GM12878 (cell line): Measurements from ENCODE around the gene SCNM1. TPM values are rescaled to one million over a fixed set of nuclear protein-coding genes. Genes with fewer than 3 reads are reported as not detected.

Source experiments
- ATAC-seq: fragments of 200-7000 bp; cut with Tn5 transposase; 3 replicates; pipeline ENCODE4 v1.9.1; 2020; ENCODE audit warnings: mild to moderate bottlenecking, moderate library complexity
- BruUV-seq: library from RNA; stranded (reverse); fragments of 400-500 nt; replicated peaks from 2 replicates; lab custom pipeline; 2021; lab: Mats Ljungman, UMichigan
- CTCF ChIA-PET: fragments of 300-600 bp; sonication (Branson Sonifier 250); formaldehyde crosslinking; extraction: SDS; loops from one replicate; lab custom pipeline; 2021; ENCODE audit warnings: inconsistent platforms; lab: Yijun Ruan, JAX
- POLR2A ChIA-PET: fragments of 350-600 bp; formaldehyde crosslinking; extraction: SDS; loops from one replicate; lab custom pipeline; 2021; ENCODE audit warnings: inconsistent platforms; lab: Charles Lee
- RAD21 ChIA-PET: fragments of 300-600 bp; sonication (Branson Sonifier 250); formaldehyde crosslinking; loops from one replicate; lab custom pipeline; 2023; ENCODE audit warnings: antibody characterized with exemption; ENCODE audit not compliant: unreplicated experiment; lab: Charles Lee
- SMC1A ChIA-PET: fragments of 300-600 bp; sonication (Branson Sonifier 250); formaldehyde crosslinking; loops from one replicate; lab custom pipeline; 2023; ENCODE audit not compliant: unreplicated experiment, uncharacterized antibody; lab: Charles Lee
- DNase-seq: peaks from one replicate; pipeline ENCODE4 v3.0.0-alpha.2; 2011; ENCODE audit warnings: low read depth, low spot score
- FAIRE-seq: peaks from 3 replicates; lab custom pipeline; 2011; peaks lifted over from hg19 to GRCh38; lab: Jason Lieb, UNC
- H2AFZ ChIP-seq: 2 replicates; pipeline ENCODE4 v1.6.0; 2011; ENCODE audit warnings: low read depth, low read length, control low read depth; ENCODE audit not compliant: control insufficient read depth
- H3K27ac ChIP-seq: 2 replicates; pipeline ENCODE4 v1.5.1; 2011; ENCODE audit warnings: control low read depth; ENCODE audit not compliant: control insufficient read depth, insufficient read depth
- H3K27me3 ChIP-seq, 2 experiments: replicated peaks in 1 of 2; 2 replicates each; pipeline versions ENCODE4 v1.6.0 to v1.6.1; 2011; ENCODE audit warnings: low read length in 1 of 2; ENCODE audit not compliant: control insufficient read depth in 2 of 2, insufficient read depth in 2 of 2
- H3K36me3 ChIP-seq, 2 experiments: 2 replicates each; pipeline ENCODE4 v1.5.1; 2011; ENCODE audit warnings: low read length in 1 of 2; ENCODE audit not compliant: control insufficient read depth in 2 of 2, insufficient read depth in 2 of 2
- H3K4me1 ChIP-seq: 2 replicates; pipeline ENCODE4 v1.6.1; 2011; ENCODE audit warnings: mild to moderate bottlenecking, low read length, moderate library complexity, mixed read lengths; ENCODE audit not compliant: control insufficient read depth, insufficient read depth
- H3K4me2 ChIP-seq: 2 replicates; pipeline ENCODE4 v1.6.0; 2011; ENCODE audit warnings: control low read depth; ENCODE audit not compliant: control insufficient read depth, insufficient read depth
- H3K4me3 ChIP-seq: fragments of 200-600 bp; sonication (generic); 2 replicates; pipeline ENCODE4 v1.5.1; 2016
- H3K79me2 ChIP-seq: 2 replicates; pipeline ENCODE4 v1.6.0; 2011; ENCODE audit warnings: low read length; ENCODE audit not compliant: control insufficient read depth, insufficient read depth
- H3K9ac ChIP-seq: 2 replicates; pipeline ENCODE4 v1.8.0; 2011; ENCODE audit warnings: low read length, control low read depth, mixed read lengths; ENCODE audit not compliant: control insufficient read depth, insufficient read depth
- H3K9me3 ChIP-seq: replicated peaks from 3 replicates; pipeline ENCODE4 v1.5.1; 2011; ENCODE audit warnings: mild to moderate bottlenecking, low read length; ENCODE audit not compliant: control insufficient read depth, insufficient read depth
- H4K20me1 ChIP-seq: 2 replicates; pipeline ENCODE4 v1.6.0; 2011; ENCODE audit not compliant: control insufficient read depth, insufficient read depth
- CBX5 ChIP-seq: sonication (generic); IDR thresholded peaks from 2 replicates; pipeline ENCODE4 v1.6.1; 2016; ENCODE audit warnings: low read depth, moderate library complexity, mild to moderate bottlenecking, inconsistent platforms
- HDAC6 ChIP-seq: fragments of 200-600 bp; sonication (generic); IDR thresholded peaks from one replicate; pipeline ENCODE4 v1.8.0; 2017; ENCODE audit warnings: antibody characterized with exemption; ENCODE audit not compliant: unreplicated experiment
- JUNB ChIP-seq: IDR thresholded peaks from 2 replicates; pipeline ENCODE4 v1.6.1; 2016; ENCODE audit warnings: antibody characterized with exemption, mild to moderate bottlenecking
- RBBP5 ChIP-seq: fragments of 200-600 bp; sonication (generic); conservative IDR thresholded peaks from 2 replicates; pipeline ENCODE4 v1.6.1; 2016
- WGBS: methylation state at CpG from one replicate; pipeline ENCODE4 v1.1.6; 2016; ENCODE audit warnings: low lambda C conversion rate; ENCODE audit not compliant: insufficient replicate concordance, insufficient coverage; ENCODE audit errors: missing lambda C conversion rate; 5-methylcytosine and 5-hydroxymethylcytosine counted together
- in situ Hi-C: fragments of 300-500 bp; cut with MboI; formaldehyde crosslinking; loops from 9 replicates; pipeline ENCODE4 v1.14.3; 2018; ENCODE audit warnings: mixed read lengths
- intact Hi-C: fragments of 100-400 bp; cut with micrococcal nuclease; formaldehyde crosslinking; loops from one replicate; pipeline ENCODE4 v1.14.2; 2022; ENCODE audit not compliant: unreplicated experiment
- polyA plus RNA-seq, 11 experiments: library from polyadenylated mRNA; depleted of rRNA in 4 of 11; unstranded in 6 of 11; stranded (reverse) in 5 of 11; fragments of >200 nt; fragmentation: Nextera tagmentation in 4 of 11; fragmentation: Illumina TruSeq in 1 of 11; extraction: Ambion mirVana in 4 of 11; extraction: Trizol in 1 of 11; gene quantifications; 1 replicate in 1 of 11; 2 replicates in 10 of 11; pipeline versions ENCODE4 v1.2.1 to v1.2.3, GENCODE V29; 2011 to 2016; ENCODE audit warnings: inconsistent platforms in 2 of 11, missing spikeins in 2 of 11, low read depth in 1 of 11
- total RNA-seq, 4 experiments: library from RNA; depleted of rRNA in 3 of 4; stranded (reverse); fragments of >200 nt in 3 of 4; fragmentation: Illumina TruSeq in 1 of 4; extraction: Trizol in 1 of 4; gene quantifications; 2 replicates each; pipeline versions ENCODE4 v1.2.1 to v1.2.3, GENCODE V29; 2013 to 2021
- TF ChIP-seq, protein P1 (sequence below): fragments of 450-650 bp; IDR thresholded peaks from 2 replicates; pipeline ENCODE4 v1.6.1; 2017; ENCODE audit warnings: mild to moderate bottlenecking

Gene SCNM1
- total and polyA plus RNA-seq, 10 of the 15 experiments (the other 5 are each of a cell fraction or from before 2014, with no cell fraction given): 25.8 to 207 (median 76.9) TPM

DNA sequence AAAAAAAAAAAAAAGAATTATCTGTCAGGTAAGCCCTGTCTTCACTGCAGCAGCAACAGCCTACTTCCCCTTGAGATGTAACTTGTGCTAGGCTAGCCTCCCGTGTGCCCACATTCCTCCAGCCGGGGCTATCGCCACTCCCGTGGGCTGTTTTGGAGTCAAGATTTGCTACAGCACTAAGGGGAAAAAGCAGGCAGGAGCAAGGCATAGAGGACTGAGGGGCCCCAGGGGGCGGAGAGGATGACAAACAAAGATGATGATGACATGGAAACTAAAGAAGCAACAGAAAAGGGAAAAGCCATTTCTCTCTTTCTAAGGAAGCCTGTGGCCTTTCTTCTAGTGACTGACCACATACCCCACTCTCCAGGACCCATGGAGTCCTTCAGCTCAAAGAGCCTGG lies 7.6 kb upstream of the SCNM1 start:
- 82% methylated on average over 5 of the region's 5 CpGs for WGBS
- no peak overlapping the region for H3K9ac ChIP-seq

More for the DNA sequence above, 7.6 kb upstream of the SCNM1 start:
- RAD21 ChIA-PET: interaction anchor here (1.0 to 8.7 kb wide), 5 partner anchors 31 to 100 kb away, joined by 3 to 198 read pairs (median 19); partner anchors contain the start of genes PSMD4 and VPS72
- no peaks in the 10 kb centered on the region for H4K20me1 ChIP-seq
- no peak for TF ChIP-seq CBX5
- no peak for TF ChIP-seq HDAC6
- TF ChIP-seq RBBP5: no peak
- no peak for TF ChIP-seq JUNB
- TF ChIP-seq, protein P1, sequence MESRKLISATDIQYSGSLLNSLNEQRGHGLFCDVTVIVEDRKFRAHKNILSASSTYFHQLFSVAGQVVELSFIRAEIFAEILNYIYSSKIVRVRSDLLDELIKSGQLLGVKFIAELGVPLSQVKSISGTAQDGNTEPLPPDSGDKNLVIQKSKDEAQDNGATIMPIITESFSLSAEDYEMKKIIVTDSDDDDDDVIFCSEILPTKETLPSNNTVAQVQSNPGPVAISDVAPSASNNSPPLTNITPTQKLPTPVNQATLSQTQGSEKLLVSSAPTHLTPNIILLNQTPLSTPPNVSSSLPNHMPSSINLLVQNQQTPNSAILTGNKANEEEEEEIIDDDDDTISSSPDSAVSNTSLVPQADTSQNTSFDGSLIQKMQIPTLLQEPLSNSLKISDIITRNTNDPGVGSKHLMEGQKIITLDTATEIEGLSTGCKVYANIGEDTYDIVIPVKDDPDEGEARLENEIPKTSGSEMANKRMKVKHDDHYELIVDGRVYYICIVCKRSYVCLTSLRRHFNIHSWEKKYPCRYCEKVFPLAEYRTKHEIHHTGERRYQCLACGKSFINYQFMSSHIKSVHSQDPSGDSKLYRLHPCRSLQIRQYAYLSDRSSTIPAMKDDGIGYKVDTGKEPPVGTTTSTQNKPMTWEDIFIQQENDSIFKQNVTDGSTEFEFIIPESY: no peak
- peaks cover 5 to 6% of the 10 kb centered on the region in 2 experiments for H3K36me3 ChIP-seq
- peak overlapping the region; percentile 81 for H3K27ac ChIP-seq
- H3K9me3 ChIP-seq: no peaks in the 10 kb centered on the region
- in situ Hi-C loops (loop anchor here (5.0 kb wide), 2 partner anchors 61 to 136 kb away; no protein-coding TSS in a partner anchor), intact Hi-C loops (no loop called here)
- SMC1A ChIA-PET: interaction anchor here (1.3 to 11.1 kb wide), 4 partner anchors 9 to 133 kb away, joined by 4 to 282 read pairs (median 14); no protein-coding TSS in a partner anchor
- ATAC-seq (no peak), FAIRE-seq (no peak), DNase-seq (no peak)
- H3K4me1 ChIP-seq: peaks cover 30% of the 10 kb centered on the region
- peak overlapping the region; percentile 81 for H3K4me2 ChIP-seq
- H3K27me3 ChIP-seq: no peaks in the 10 kb centered on the region
- CTCF ChIA-PET: interaction anchor here (0.7 to 8.4 kb wide), 6 partner anchors 29 to 133 kb away, joined by 3 to 353 read pairs (median 15); partner anchors contain the start of gene MLLT11
- no peak overlapping the region for H3K4me3 ChIP-seq
- POLR2A ChIA-PET: interaction anchor here (2.3 kb wide), 1 partner anchor 8 kb away, joined by 19 read pairs; the partner anchor contains the start of genes LYSMD1 and SCNM1
- peaks cover 20% of the 10 kb centered on the region for H3K79me2 ChIP-seq
- BruUV-seq: no TSS peak
- H2AFZ ChIP-seq: no peak overlapping the region
